Cardiac septum (tissue), 1 donor: ENCODE results near the gene CHRNB4. TPM values are rescaled to one million over a fixed set of nuclear protein-coding genes. Genes with fewer than 3 reads are reported as not detected.

Experiments
- DNase-seq: peaks from one replicate; pipeline ENCODE4 v3.0.0-alpha.2; 2020; ENCODE audit warnings: low spot score
- intact Hi-C: fragments of 100-400 bp; cut with DNase I; formaldehyde crosslinking; loops from one replicate; pipeline ENCODE4 v1.14.0; 2022
- total RNA-seq: library from RNA; stranded (reverse); fragmentation: NEBNext Ultra II Directional; extraction: Animal tissue kit (Norgen Biotek cat#: 25700); gene quantifications from one replicate; pipeline ENCODE4 v1.2.1, GENCODE V29; 2021
- donor health status: DM: no; HTN: no; CAD: no.

The CHRNB4 gene
- total RNA-seq, 1 donor from 2014 or later: not detected

- intact Hi-C loops: no loop called here
- DNase-seq: no peak
These were observed 31.4 kb upstream of the CHRNB4 start for GRCh38 chr15:78672285-78673014.

GRCh38 chr15:78671626-78672211 lies 30.7 kb upstream of the CHRNB4 start:
- intact Hi-C loops: no loop called here
- no peak for DNase-seq

GRCh38 chr15:78668987-78669386 lies 28.0 kb upstream of the CHRNB4 start:
- intact Hi-C loops: no loop called here
- DNase-seq: no peak

- DNase-seq: no peak
- intact Hi-C loops: no loop called here
These were observed 26.7 kb upstream of the CHRNB4 start for GRCh38 chr15:78667578-78668236.

GRCh38 chr15:78666010-78666409 lies 25.0 kb upstream of the CHRNB4 start:
- no peak for DNase-seq
- intact Hi-C loops: no loop called here

GRCh38 chr15:78663703-78664102 lies 22.7 kb upstream of the CHRNB4 start:
- DNase-seq: no peak
- intact Hi-C loops: no loop called here

- intact Hi-C loops: no loop called here
- DNase-seq: no peak
These were observed 21.0 kb upstream of the CHRNB4 start for GRCh38 chr15:78662028-78662427.

GRCh38 chr15:78661001-78661400 lies 20.0 kb upstream of the CHRNB4 start:
- no peak for DNase-seq
- intact Hi-C loops: no loop called here

- no peak for DNase-seq
- intact Hi-C loops: no loop called here
These were observed 19.6 kb upstream of the CHRNB4 start for GRCh38 chr15:78660584-78660983.

- intact Hi-C loops: no loop called here
- DNase-seq: no peak
These were observed 17.8 kb upstream of the CHRNB4 start for GRCh38 chr15:78658823-78659222.

- intact Hi-C loops: no loop called here
- DNase-seq: no peak
These were observed 13.3 kb upstream of the CHRNB4 start for GRCh38 chr15:78654272-78654671.

GRCh38 chr15:78651930-78652615 lies 11.1 kb upstream of the CHRNB4 start:
- DNase-seq: no peak
- intact Hi-C loops: no loop called here

GRCh38 chr15:78651007-78651406 lies 10.0 kb upstream of the CHRNB4 start:
- no peak for DNase-seq
- intact Hi-C loops: no loop called here

GRCh38 chr15:78650022-78650421 lies 9.0 kb upstream of the CHRNB4 start:
- intact Hi-C loops: no loop called here

GRCh38 chr15:78645009-78645408 lies 4.0 kb upstream of the CHRNB4 start:
- intact Hi-C loops: no loop called here

More at GRCh38 chr15:78650022-78650421, 9.0 kb upstream of the CHRNB4 start:
- no peak for DNase-seq

GRCh38 chr15:78642331-78642730 lies 1.3 kb upstream of the CHRNB4 start:
- intact Hi-C loops: no loop called here
- no peak for DNase-seq

More at GRCh38 chr15:78645009-78645408, 4.0 kb upstream of the CHRNB4 start:
- DNase-seq: no peak

- no peak for DNase-seq
- intact Hi-C loops: no loop called here
These were observed 802 bp upstream of the CHRNB4 start for GRCh38 chr15:78641749-78642275.

GRCh38 chr15:78640527-78641101 lies 396 bp downstream of the CHRNB4 start:
- intact Hi-C loops: no loop called here
- DNase-seq: no peak

GRCh38 chr15:78638658-78639314 lies 2.2 kb downstream of the CHRNB4 start:
- no peak for DNase-seq
- intact Hi-C loops: loop anchor here (2.0 kb wide), 1 partner anchor 70 kb away; no protein-coding TSS in a partner anchor
